Esophagus squamous epithelium (tissue), 4 donors: ENCODE measurements around the gene CINP.

Experiments used
- CTCF ChIP-seq, 6 experiments: fragments of 450-650 bp in 4 of 6; fragments of 200-600 bp in 2 of 6; sonication (generic) in 2 of 6; IDR thresholded peaks; one replicate each; pipeline ENCODE4 v1.5.1; 2016 to 2019; ENCODE audit warnings: antibody characterized with exemption in 6 of 6, mild to moderate bottlenecking in 4 of 6, moderate library complexity in 4 of 6
- POLR2A ChIP-seq, 4 donors: fragments of 450-650 bp; IDR thresholded peaks; one replicate each; pipeline ENCODE4 v1.6.1; 2017; ENCODE audit warnings: antibody characterized with exemption in 4 of 4, mild to moderate bottlenecking in 4 of 4, moderate library complexity in 3 of 4

- TF ChIP-seq CTCF (IDR thresholded peaks at IDR 0.05) (no peak), POLR2A (IDR thresholded peaks at IDR 0.05) (no peak)
These were observed 26.6 kb upstream of the CINP start for GRCh38 chr14:102389246-102389645.
